Hepatocyte (in vitro differentiated cells): ENCODE measurements around the gene HSF5. TPM values are rescaled to one million over a fixed set of nuclear protein-coding genes. Genes with fewer than 3 reads are reported as not detected.

Source experiments
- DNase-seq: peaks from one replicate; pipeline ENCODE4 v3.0.0-alpha.2; 2016; ENCODE audit warnings: low spot score
- H2AFZ ChIP-seq: fragments of 200-600 bp; sonication (generic); 2 replicates; pipeline ENCODE4 v1.6.0; 2016; ENCODE audit warnings: antibody characterized with exemption, mild to moderate bottlenecking
- H3K27ac ChIP-seq: fragments of 200-600 bp; sonication (generic); 2 replicates; pipeline ENCODE4 v1.5.1; 2016; ENCODE audit warnings: mild to moderate bottlenecking
- H3K27me3 ChIP-seq: fragments of 200-600 bp; sonication (generic); 2 replicates; pipeline ENCODE4 v1.6.1; 2016
- H3K36me3 ChIP-seq: fragments of 200-600 bp; sonication (generic); replicated peaks from 2 replicates; pipeline ENCODE4 v1.5.1; 2016; ENCODE audit warnings: low read depth; ENCODE audit not compliant: insufficient read depth
- H3K4me1 ChIP-seq: fragments of 200-600 bp; sonication (generic); 2 replicates; pipeline ENCODE4 v1.5.1; 2016; ENCODE audit warnings: mild to moderate bottlenecking, moderate library complexity; ENCODE audit not compliant: insufficient read depth
- H3K4me2 ChIP-seq: fragments of 200-600 bp; sonication (generic); 2 replicates; pipeline ENCODE4 v1.6.0; 2016
- H3K4me3 ChIP-seq: fragments of 200-600 bp; sonication (generic); 2 replicates; pipeline ENCODE4 v1.5.1; 2016; ENCODE audit warnings: mild to moderate bottlenecking
- H3K79me2 ChIP-seq: fragments of 200-600 bp; sonication (generic); 2 replicates; pipeline ENCODE4 v1.6.0; 2017; ENCODE audit warnings: mild to moderate bottlenecking
- H3K9me2 ChIP-seq: fragments of 200-600 bp; sonication (generic); replicated peaks from 2 replicates; pipeline ENCODE4 v1.6.0; 2017; ENCODE audit warnings: mild to moderate bottlenecking; ENCODE audit not compliant: insufficient read depth
- H3K9me3 ChIP-seq: fragments of 200-600 bp; sonication (generic); 2 replicates; pipeline ENCODE4 v1.5.1; 2016; ENCODE audit warnings: low read depth, mild to moderate bottlenecking
- H4K20me1 ChIP-seq: fragments of 200-600 bp; sonication (generic); 2 replicates; pipeline ENCODE4 v1.6.0; 2016; ENCODE audit warnings: mild to moderate bottlenecking; ENCODE audit not compliant: insufficient read depth, poor library complexity, severe bottlenecking
- CTCF ChIP-seq: fragments of 200-600 bp; sonication (generic); IDR thresholded peaks from 2 replicates; pipeline ENCODE4 v1.5.1; 2016; ENCODE audit warnings: antibody characterized with exemption, mild to moderate bottlenecking; ENCODE audit not compliant: poor library complexity
- EZH2 ChIP-seq: fragments of 200-600 bp; sonication (generic); IDR thresholded peaks from 2 replicates; pipeline ENCODE4 v1.6.1; 2016; ENCODE audit warnings: antibody characterized with exemption, mild to moderate bottlenecking, borderline replicate concordance
- EZH2phosphoT487 ChIP-seq: fragments of 200-600 bp; sonication (generic); IDR thresholded peaks from one replicate; pipeline ENCODE4 v1.6.1; 2018; ENCODE audit warnings: antibody characterized with exemption, mild to moderate bottlenecking, low read depth, moderate library complexity; ENCODE audit not compliant: unreplicated experiment, severe bottlenecking
- WGBS: methylation state at CpG from one replicate; pipeline ENCODE4 v1.1.6; 2016; ENCODE audit warnings: low lambda C conversion rate; ENCODE audit errors: missing lambda C conversion rate; 5-methylcytosine and 5-hydroxymethylcytosine counted together
- polyA plus RNA-seq: library from polyadenylated mRNA; unstranded; fragments of >200 nt; fragmentation: Nextera tagmentation; extraction: Ambion mirVana; gene quantifications from 2 replicates; pipeline ENCODE4 v1.2.1, GENCODE V29; 2016
- total RNA-seq: library from RNA; depleted of rRNA; stranded (reverse); fragments of >200 nt; gene quantifications from 2 replicates; pipeline ENCODE4 v1.2.3, GENCODE V29; 2014

Gene HSF5
- total and polyA plus RNA-seq, 2 experiments from 2014 or later: 0.03 TPM; not detected in 1

GRCh38 chr17:58381124-58382035, 106.8 kb downstream of the HSF5 start:
- Histone ChIP-seq H3K36me3 (no peaks in the 10 kb centered on the region), H4K20me1 (no peaks in the 10 kb centered on the region), H3K4me1 (peaks cover 77% of the 10 kb centered on the region), H3K9me3 (no peaks in the 10 kb centered on the region), H3K27me3 (no peaks in the 10 kb centered on the region), H2AFZ (no peak overlapping the region), H3K79me2 (peaks cover 74% of the 10 kb centered on the region), H3K4me2 (peak overlapping the region; percentile 55), H3K4me3 (no peak overlapping the region), H3K9me2 (no peaks in the 10 kb centered on the region), H3K27ac (peak overlapping the region; percentile 87)
- TF ChIP-seq EZH2 (no peak), CTCF (no peak), EZH2phosphoT487 (no peak)
- WGBS: 44% methylated on average over 3 of the region's 3 CpGs
- peak; percentile 71 for DNase-seq

- Histone ChIP-seq H3K36me3 (no peaks in the 10 kb centered on the region), H3K9me2 (no peaks in the 10 kb centered on the region), H3K9me3 (no peaks in the 10 kb centered on the region), H3K79me2 (peaks cover 66% of the 10 kb centered on the region), H3K27me3 (no peaks in the 10 kb centered on the region), H2AFZ (no peak overlapping the region), H3K4me3 (no peak overlapping the region), H3K27ac (peak overlapping the region; percentile 87), H3K4me2 (peak overlapping the region; percentile 55), H4K20me1 (no peaks in the 10 kb centered on the region), H3K4me1 (peaks cover 86% of the 10 kb centered on the region)
- TF ChIP-seq EZH2phosphoT487 (no peak), EZH2 (no peak), CTCF (no peak)
- no peak for DNase-seq
- WGBS: 87% methylated on average over 5 of the region's 5 CpGs
These were observed 107.7 kb downstream of the HSF5 start for GRCh38 chr17:58380207-58381123.

- Histone ChIP-seq H3K27ac (peak overlapping the region; percentile 87), H4K20me1 (no peaks in the 10 kb centered on the region), H3K36me3 (no peaks in the 10 kb centered on the region), H3K79me2 (peaks cover 64% of the 10 kb centered on the region), H2AFZ (no peak overlapping the region), H3K9me3 (no peaks in the 10 kb centered on the region), H3K9me2 (no peaks in the 10 kb centered on the region), H3K4me2 (no peak overlapping the region), H3K27me3 (no peaks in the 10 kb centered on the region), H3K4me1 (peaks cover 87% of the 10 kb centered on the region), H3K4me3 (no peak overlapping the region)
- WGBS: 81% methylated on average over 3 of the region's 3 CpGs
- TF ChIP-seq EZH2 (no peak), CTCF (no peak), EZH2phosphoT487 (no peak)
- DNase-seq: no peak
These were observed 108.7 kb downstream of the HSF5 start for GRCh38 chr17:58379511-58379824.
